DOHH2 (cell line): ENCODE data around the gene CRYBG2.
"Not testable (repeated sequence)": the region's sequence is repeated elsewhere in the genome, so short reads cannot be mapped to it uniquely, and the experiment has no call there.

Source experiments
- H3F3A ChIP-seq: fragments of 200-600 bp; sonication (generic), shearing (Covaris generic); 2 replicates; pipeline ENCODE4 v1.6.0; 2016; ENCODE audit warnings: antibody characterized with exemption, mild to moderate bottlenecking; ENCODE audit not compliant: control insufficient read depth, insufficient read depth
- H3K27ac ChIP-seq: fragments of 200-600 bp; sonication (generic); 2 replicates; pipeline ENCODE4 v1.5.1; 2014; ENCODE audit warnings: low read depth, mild to moderate bottlenecking, low read length, moderate library complexity
- H3K27me3 ChIP-seq: fragments of 200-600 bp; sonication (generic); 2 replicates; pipeline ENCODE4 v1.6.1; 2014; ENCODE audit warnings: mild to moderate bottlenecking, low read length, mixed read lengths; ENCODE audit not compliant: control insufficient read depth
- H3K36me3 ChIP-seq: fragments of 200-600 bp; sonication (generic); 2 replicates; pipeline ENCODE4 v1.6.1; 2014; ENCODE audit warnings: mild to moderate bottlenecking, low read length, moderate library complexity, mixed read lengths; ENCODE audit not compliant: control insufficient read depth
- H3K4me1 ChIP-seq: fragments of 200-600 bp; sonication (generic); 2 replicates; pipeline ENCODE4 v1.6.1; 2014; ENCODE audit warnings: mild to moderate bottlenecking, low read length, mixed read lengths; ENCODE audit not compliant: control insufficient read depth
- H3K4me2 ChIP-seq: fragments of 200-600 bp; sonication (generic); 2 replicates; pipeline ENCODE4 v1.6.0; 2014; ENCODE audit warnings: mild to moderate bottlenecking, low read length, moderate library complexity
- H3K4me3 ChIP-seq: fragments of 200-600 bp; sonication (generic); 2 replicates; pipeline ENCODE4 v1.5.1; 2014; ENCODE audit warnings: mild to moderate bottlenecking, low read length, mixed read lengths
- H3K79me2 ChIP-seq: fragments of 200-600 bp; sonication (generic); 2 replicates; pipeline ENCODE4 v1.6.1; 2014; ENCODE audit warnings: mild to moderate bottlenecking, low read length, mixed read lengths; ENCODE audit not compliant: control insufficient read depth
- H3K9me2 ChIP-seq: fragments of 200-600 bp; sonication (generic); replicated peaks from 2 replicates; pipeline ENCODE4 v1.6.1; 2014; ENCODE audit warnings: mild to moderate bottlenecking, low read length, mixed read lengths; ENCODE audit not compliant: control insufficient read depth
- H3K9me3 ChIP-seq: fragments of 200-600 bp; sonication (generic); 2 replicates; pipeline ENCODE4 v1.6.1; 2014; ENCODE audit warnings: antibody characterized with exemption, low read length, mixed read lengths; ENCODE audit not compliant: control insufficient read depth, insufficient read depth
- H4K20me1 ChIP-seq: fragments of 200-600 bp; sonication (generic); 2 replicates; pipeline ENCODE4 v1.6.0; 2014; ENCODE audit warnings: low read depth, mild to moderate bottlenecking, antibody characterized with exemption, low read length, moderate library complexity; ENCODE audit not compliant: control insufficient read depth, insufficient read depth
- CTCF ChIP-seq: fragments of 200-600 bp; sonication (generic); IDR thresholded peaks from one replicate; pipeline ENCODE4 v1.5.1; 2014; ENCODE audit warnings: antibody characterized with exemption, mild to moderate bottlenecking, low read depth, low read length; ENCODE audit not compliant: poor library complexity, severe bottlenecking
- EZH2phosphoT487 ChIP-seq: fragments of 200-600 bp; sonication (generic); IDR thresholded peaks from 2 replicates; pipeline ENCODE4 v1.6.1; 2017; ENCODE audit warnings: borderline replicate concordance, mild to moderate bottlenecking, antibody characterized with exemption, low read length, moderate library complexity, mixed read lengths

The CRYBG2 gene

GRCh38 chr1:26293911-26294463, 59.9 kb downstream of the CRYBG2 start:
- Histone ChIP-seq H3K4me3 (no peak overlapping the region), H3K9me2 (no peaks in the 10 kb centered on the region), H3K79me2 (no peaks in the 10 kb centered on the region), H3K36me3 (peaks cover 23% of the 10 kb centered on the region), H3K9me3 (no peaks in the 10 kb centered on the region), H3F3A (peaks cover 24% of the 10 kb centered on the region), H3K4me2 (no peak overlapping the region), H3K4me1 (peaks cover 51% of the 10 kb centered on the region), H4K20me1 (no peaks in the 10 kb centered on the region), H3K27me3 (no peaks in the 10 kb centered on the region), H3K27ac (no peak overlapping the region)
- TF ChIP-seq CTCF (no peak), EZH2phosphoT487 (no peak)

GRCh38 chr1:26292735-26293134, 61.2 kb downstream of the CRYBG2 start:
- not testable (repeated sequence) for H3K4me3 ChIP-seq, H3K27ac ChIP-seq, H3K9me3 ChIP-seq, H3K79me2 ChIP-seq, H3K27me3 ChIP-seq, H4K20me1 ChIP-seq, H3K4me2 ChIP-seq, H3K9me2 ChIP-seq
- peaks cover 37% of the 10 kb centered on the region for H3F3A ChIP-seq
- H3K36me3 ChIP-seq = peaks cover 34% of the 10 kb centered on the region
- peaks cover 55% of the 10 kb centered on the region for H3K4me1 ChIP-seq

GRCh38 chr1:26291939-26292338, 62.0 kb downstream of the CRYBG2 start:
- H3K27me3 ChIP-seq = no peaks in the 10 kb centered on the region
- peaks cover 33% of the 10 kb centered on the region for H3K36me3 ChIP-seq
- no peak for TF ChIP-seq CTCF
- no peak overlapping the region for H3K4me3 ChIP-seq
- peaks cover 63% of the 10 kb centered on the region for H3K4me1 ChIP-seq
- H3K27ac ChIP-seq = peak overlapping the region; percentile 98
- no peaks in the 10 kb centered on the region for H4K20me1 ChIP-seq
- H3K79me2 ChIP-seq = no peaks in the 10 kb centered on the region
- no peaks in the 10 kb centered on the region for H3K9me2 ChIP-seq
- peaks cover 45% of the 10 kb centered on the region for H3F3A ChIP-seq
- no peaks in the 10 kb centered on the region for H3K9me3 ChIP-seq
- H3K4me2 ChIP-seq = no peak overlapping the region

- no peaks in the 10 kb centered on the region for H3K9me2 ChIP-seq
- no peaks in the 10 kb centered on the region for H3K27me3 ChIP-seq
- H3K79me2 ChIP-seq = no peaks in the 10 kb centered on the region
- H3K4me1 ChIP-seq = peaks cover 68% of the 10 kb centered on the region
- peaks cover 31% of the 10 kb centered on the region for H3K36me3 ChIP-seq
- H3K27ac ChIP-seq = peak overlapping the region; percentile 98
- peak overlapping the region; percentile 58 for H3K4me3 ChIP-seq
- no peak for TF ChIP-seq CTCF
- TF ChIP-seq EZH2phosphoT487 = no peak
- no peaks in the 10 kb centered on the region for H3K9me3 ChIP-seq
- peaks cover 47% of the 10 kb centered on the region for H3F3A ChIP-seq
- peak overlapping the region; percentile 77 for H3K4me2 ChIP-seq
- no peaks in the 10 kb centered on the region for H4K20me1 ChIP-seq
These were observed 62.5 kb downstream of the CRYBG2 start for GRCh38 chr1:26291433-26291832.
